Stimulated activated CD4-positive, alpha-beta T cell treated with anti-CD3 and anti-CD28 coated beads, Interleukin-1b, Interleukin-23, amount 100 ng/mL, for 24 hours (primary cell): ENCODE measurements around the gene KRTAP20-4.

Source experiments
- DNase-seq, 4 experiments: peaks; one replicate each; pipeline ENCODE4 v3.0.0-alpha.2; 2020; ENCODE audit warnings: low read depth in 4 of 4, low spot score in 1 of 4

The KRTAP20-4 gene

GRCh38 chr21:30646904-30647414 is 26.5 kb downstream of the KRTAP20-4 start:
- no peak for DNase-seq

GRCh38 chr21:30652891-30653290 is 32.5 kb downstream of the KRTAP20-4 start:
- DNase-seq, result no peak

DNA sequence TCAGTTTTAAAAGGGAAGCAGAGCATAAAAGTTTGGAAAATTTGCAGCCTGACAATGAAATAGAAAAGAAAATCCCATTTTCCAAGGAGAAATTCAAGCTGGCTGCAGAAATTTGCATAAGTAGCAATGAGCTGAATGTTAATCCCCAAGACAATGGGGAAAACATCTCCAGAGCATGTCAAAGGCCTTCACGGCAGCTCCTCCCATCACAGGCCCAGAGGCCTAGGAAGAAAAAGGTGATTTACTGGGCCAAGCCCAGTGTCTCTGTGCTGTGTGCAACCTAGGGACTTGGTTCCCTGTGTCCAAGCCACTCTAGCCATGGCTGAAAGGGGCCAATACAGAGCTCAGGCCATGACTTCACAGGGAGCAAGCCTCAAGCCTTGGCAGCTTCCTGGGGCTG is 48.3 kb downstream of the KRTAP20-4 start:
- DNase-seq, result no peak
